H1 (cell line): Measurements from ENCODE around the gene STX19. TPM values are rescaled to one million over a fixed set of nuclear protein-coding genes. Genes with fewer than 3 reads are reported as not detected.

Source experiments
- ASH2L ChIP-seq: fragments of 200-600, 300-600 bp; sonication (generic); IDR thresholded peaks from one replicate; pipeline ENCODE4 v1.7.1; 2017; ENCODE audit warnings: low read length
- BACH1 ChIP-seq: IDR thresholded peaks from 2 replicates; pipeline ENCODE4 v1.6.1; 2012; ENCODE audit warnings: low read length, improper control_type of control experiment
- BRCA1 ChIP-seq: IDR thresholded peaks from 2 replicates; pipeline ENCODE4 v1.6.1; 2012; ENCODE audit warnings: low read depth, low read length, improper control_type of control experiment
- CHD1 ChIP-seq: IDR thresholded peaks from 2 replicates; pipeline ENCODE4 v1.6.1; 2012; ENCODE audit warnings: low read depth, low read length, improper control_type of control experiment
- CREB1 ChIP-seq: IDR thresholded peaks from 2 replicates; pipeline ENCODE4 v1.6.1; 2012; ENCODE audit warnings: inconsistent platforms
- EZH2 ChIP-seq: fragments of 200-600 bp; sonication (generic); IDR thresholded peaks from 2 replicates; pipeline ENCODE4 v1.7.1; 2012; ENCODE audit warnings: low read depth, mild to moderate bottlenecking, moderate library complexity, low read length, inconsistent platforms; ENCODE audit not compliant: severe bottlenecking
- GTF2F1 ChIP-seq: IDR thresholded peaks from 2 replicates; pipeline ENCODE4 v1.6.1; 2012; ENCODE audit warnings: low read depth, low read length, improper control_type of control experiment, borderline replicate concordance
- HDAC2 ChIP-seq, 2 experiments: fragments of 300-600 bp in 1 of 2; sonication (generic) in 1 of 2; IDR thresholded peaks; 2 replicates each; pipeline ENCODE4 v1.6.1; 2011 to 2012; ENCODE audit warnings: low read depth in 2 of 2, low read length in 2 of 2, mild to moderate bottlenecking in 2 of 2, moderate library complexity in 2 of 2, borderline replicate concordance in 1 of 2, inconsistent platforms in 1 of 2
- HDAC6 ChIP-seq: IDR thresholded peaks from one replicate; pipeline ENCODE4 v1.7.1; 2012; ENCODE audit warnings: low read depth, mild to moderate bottlenecking, inconsistent platforms, low read length, moderate library complexity
- JUN ChIP-seq: IDR thresholded peaks from 2 replicates; pipeline ENCODE4 v1.6.1; 2011; ENCODE audit warnings: low read depth, mild to moderate bottlenecking, improper control_type of control experiment, low read length
- JUND ChIP-seq: IDR thresholded peaks from 2 replicates; pipeline ENCODE4 v1.6.1; 2011; ENCODE audit warnings: mild to moderate bottlenecking, improper control_type of control experiment, low read length
- MAFK ChIP-seq: IDR thresholded peaks from 2 replicates; pipeline ENCODE4 v1.6.1; 2012; ENCODE audit warnings: low read depth, mild to moderate bottlenecking, improper control_type of control experiment, low read length
- NANOG ChIP-seq: IDR thresholded peaks from 2 replicates; pipeline ENCODE4 v1.6.1; 2011; ENCODE audit warnings: low read length, low read depth, mild to moderate bottlenecking, inconsistent platforms; ENCODE audit not compliant: insufficient read depth, poor library complexity, severe bottlenecking
- NRF1 ChIP-seq: IDR thresholded peaks from 2 replicates; pipeline ENCODE4 v1.6.1; 2011; ENCODE audit warnings: mild to moderate bottlenecking, low read depth, low read length, improper control_type of control experiment
- POLR2AphosphoS5 ChIP-seq: IDR thresholded peaks from 2 replicates; pipeline ENCODE4 v1.6.1; 2011; ENCODE audit warnings: low read depth, low read length
- RAD21 ChIP-seq, 2 experiments: IDR thresholded peaks in 1 of 2; conservative IDR thresholded peaks in 1 of 2; 2 replicates each; pipeline ENCODE4 v1.6.1; 2011; ENCODE audit warnings: low read depth in 2 of 2, low read length in 2 of 2, improper control_type of control experiment in 1 of 2, inconsistent platforms in 1 of 2, mild to moderate bottlenecking in 1 of 2, moderate library complexity in 1 of 2
- RBBP5 ChIP-seq: IDR thresholded peaks from 2 replicates; pipeline ENCODE4 v1.7.1; 2012; ENCODE audit warnings: low read depth, mild to moderate bottlenecking, inconsistent platforms, low read length, moderate library complexity, borderline replicate concordance
- RXRA ChIP-seq: IDR thresholded peaks from 2 replicates; pipeline ENCODE4 v1.6.1; 2011; ENCODE audit warnings: low read depth, mild to moderate bottlenecking, low read length, moderate library complexity; ENCODE audit not compliant: insufficient read depth
- SP1 ChIP-seq: IDR thresholded peaks from 2 replicates; pipeline ENCODE4 v1.6.1; 2011; ENCODE audit warnings: low read depth, low read length
- SUZ12 ChIP-seq: fragments of 200-600 bp; sonication (generic); IDR thresholded peaks from 2 replicates; pipeline ENCODE4 v1.6.1; 2012; ENCODE audit warnings: mild to moderate bottlenecking, inconsistent platforms, low read length, moderate library complexity, mixed read lengths
- TCF12 ChIP-seq: IDR thresholded peaks from 2 replicates; pipeline ENCODE4 v1.6.1; 2011; ENCODE audit warnings: low read depth, mild to moderate bottlenecking, low read length
- polyA plus RNA-seq, 7 experiments: library from polyadenylated mRNA; depleted of rRNA in 3 of 7; stranded (reverse) in 5 of 7; unstranded in 2 of 7; fragments of >200 nt in 5 of 7; fragments of 200-250 nt in 2 of 7; gene quantifications; 1 replicate in 5 of 7; 2 replicates in 1 of 7; 4 replicates in 1 of 7; pipeline versions ENCODE4 v1.2.1 to v1.2.3, GENCODE V29; 2011 to 2013; ENCODE audit warnings: missing spikeins in 2 of 7, mixed read lengths in 2 of 7
- total RNA-seq: library from RNA; stranded (reverse); fragmentation: NEBNext Ultra II Directional; extraction: Animal tissue kit (Norgen Biotek cat#: 25700); gene quantifications from 2 replicates; pipeline ENCODE4 v1.2.1, GENCODE V29; 2021
- TF ChIP-seq, protein P1 (sequence below): IDR thresholded peaks from 2 replicates; pipeline ENCODE4 v1.6.1; 2012; ENCODE audit warnings: inconsistent platforms
- TF ChIP-seq, protein P2 (sequence below): IDR thresholded peaks from 2 replicates; pipeline ENCODE4 v1.6.1; 2011; ENCODE audit warnings: low read length, improper control_type of control experiment

Gene STX19
- total and polyA plus RNA-seq, 2 of the 8 experiments (the other 6 are each of a cell fraction or from before 2014, with no cell fraction given): not detected

- TF ChIP-seq NANOG (no peak), RBBP5 (peak; percentile 90), RAD21 (IDR thresholded peaks at IDR 0.05 in 1 of 2, conservative IDR thresholded peaks at IDR 0.05 in 1 of 2; ENCODE audit: low read depth in 2 of 2, low read length in 2 of 2) (no peak), ASH2L (peak; percentile 67), SP1 (no peak), CREB1 (no peak), BRCA1 (no peak), CHD1 (no peak), JUN (no peak), POLR2AphosphoS5 (no peak), HDAC2 (IDR thresholded peaks at IDR 0.05; ENCODE audit: borderline replicate concordance in 1 of 2, low read depth in 2 of 2, low read length in 2 of 2) (no peak), TCF12 (no peak), SUZ12 (no peak), EZH2 (peak; percentile 33), JUND (no peak), GTF2F1 (no peak), RXRA (no peak), BACH1 (no peak), MAFK (no peak), NRF1 (no peak), HDAC6 (no peak)
- TF ChIP-seq, protein P1, sequence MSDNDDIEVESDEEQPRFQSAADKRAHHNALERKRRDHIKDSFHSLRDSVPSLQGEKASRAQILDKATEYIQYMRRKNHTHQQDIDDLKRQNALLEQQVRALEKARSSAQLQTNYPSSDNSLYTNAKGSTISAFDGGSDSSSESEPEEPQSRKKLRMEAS: no peak
- TF ChIP-seq, protein P2, sequence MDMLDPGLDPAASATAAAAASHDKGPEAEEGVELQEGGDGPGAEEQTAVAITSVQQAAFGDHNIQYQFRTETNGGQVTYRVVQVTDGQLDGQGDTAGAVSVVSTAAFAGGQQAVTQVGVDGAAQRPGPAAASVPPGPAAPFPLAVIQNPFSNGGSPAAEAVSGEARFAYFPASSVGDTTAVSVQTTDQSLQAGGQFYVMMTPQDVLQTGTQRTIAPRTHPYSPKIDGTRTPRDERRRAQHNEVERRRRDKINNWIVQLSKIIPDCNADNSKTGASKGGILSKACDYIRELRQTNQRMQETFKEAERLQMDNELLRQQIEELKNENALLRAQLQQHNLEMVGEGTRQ: no peak
Observed at GRCh38 chr3:93973131-93974126, 55.0 kb downstream of the STX19 start, which contains the start of gene PROS1 (continued).
